Progenitor cell of endocrine pancreas (in vitro differentiated cells): ENCODE data around the gene ATP2A1. TPM values are rescaled to one million over a fixed set of nuclear protein-coding genes. Genes with fewer than 3 reads are reported as not detected.

Source experiments
- DNase-seq: peaks from one replicate; pipeline ENCODE4 v3.0.0; 2021; ENCODE audit warnings: low spot score; ENCODE audit not compliant: unreplicated experiment
- H3K27ac Mint-ChIP-seq: 2 replicates; pipeline ENCODE4 v1.8.0; 2021; ENCODE audit warnings: mild to moderate bottlenecking, moderate library complexity, mixed read lengths
- H3K27me3 Mint-ChIP-seq: 2 replicates; pipeline ENCODE4 v1.8.0; 2021; ENCODE audit warnings: mixed read lengths
- H3K36me3 Mint-ChIP-seq: 2 replicates; pipeline ENCODE4 v1.8.0; 2022; ENCODE audit warnings: mixed read lengths; ENCODE audit not compliant: insufficient read depth
- H3K4me1 Mint-ChIP-seq: 2 replicates; pipeline ENCODE4 v1.8.0; 2021; ENCODE audit warnings: low read depth, mixed read lengths
- H3K4me3 Mint-ChIP-seq: 2 replicates; pipeline ENCODE4 v1.8.0; 2021; ENCODE audit warnings: low read depth, mild to moderate bottlenecking, moderate library complexity, mixed read lengths
- H3K9me3 Mint-ChIP-seq: 2 replicates; pipeline ENCODE4 v1.8.0; 2021; ENCODE audit warnings: low read depth, mixed read lengths
- CTCF ChIP-seq: fragments of 200-600 bp; sonication (generic); IDR thresholded peaks from one replicate; pipeline ENCODE4 v1.5.0; 2021; ENCODE audit warnings: antibody characterized with exemption, mild to moderate bottlenecking; ENCODE audit not compliant: unreplicated experiment
- total RNA-seq: library from RNA; stranded (reverse); gene quantifications from 2 replicates; pipeline ENCODE4 v1.2.1, GENCODE V29; 2021

Gene ATP2A1
- total RNA-seq, 1 donor from 2014 or later: 3.0 TPM

GRCh38 chr16:28835864-28836760, 42.2 kb upstream of the ATP2A1 start:
- TF ChIP-seq CTCF: no peak
- H3K27me3 Mint-ChIP-seq: no peaks in the 10 kb centered on the region
- no peak overlapping the region for H3K27ac Mint-ChIP-seq
- no peaks in the 10 kb centered on the region for H3K9me3 Mint-ChIP-seq
- DNase-seq: no peak
- H3K4me1 Mint-ChIP-seq: no peaks in the 10 kb centered on the region
- no peak overlapping the region for H3K4me3 Mint-ChIP-seq
- peaks cover 33% of the 10 kb centered on the region for H3K36me3 Mint-ChIP-seq

DNA sequence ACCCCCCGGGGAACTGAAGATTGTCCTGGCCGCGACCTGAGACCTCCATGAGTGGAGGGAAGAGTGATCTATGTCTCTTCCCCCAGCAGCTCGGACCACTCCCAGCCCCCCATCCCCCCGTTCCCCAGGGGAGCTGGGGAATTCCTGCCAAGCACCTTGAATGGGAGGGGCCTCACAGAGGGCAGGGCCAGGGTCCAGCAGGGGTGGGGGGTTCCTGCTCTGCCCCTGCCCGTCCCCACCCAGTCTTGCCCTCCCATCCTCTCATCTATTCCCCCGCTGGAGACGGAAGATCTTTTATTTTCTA, 41.6 kb upstream of the ATP2A1 start:
- no peak overlapping the region for H3K27ac Mint-ChIP-seq
- H3K9me3 Mint-ChIP-seq: no peaks in the 10 kb centered on the region
- no peaks in the 10 kb centered on the region for H3K4me1 Mint-ChIP-seq
- TF ChIP-seq CTCF: no peak
- no peak overlapping the region for H3K4me3 Mint-ChIP-seq
- no peaks in the 10 kb centered on the region for H3K27me3 Mint-ChIP-seq
- no peak for DNase-seq
- peaks cover 35% of the 10 kb centered on the region for H3K36me3 Mint-ChIP-seq

DNA sequence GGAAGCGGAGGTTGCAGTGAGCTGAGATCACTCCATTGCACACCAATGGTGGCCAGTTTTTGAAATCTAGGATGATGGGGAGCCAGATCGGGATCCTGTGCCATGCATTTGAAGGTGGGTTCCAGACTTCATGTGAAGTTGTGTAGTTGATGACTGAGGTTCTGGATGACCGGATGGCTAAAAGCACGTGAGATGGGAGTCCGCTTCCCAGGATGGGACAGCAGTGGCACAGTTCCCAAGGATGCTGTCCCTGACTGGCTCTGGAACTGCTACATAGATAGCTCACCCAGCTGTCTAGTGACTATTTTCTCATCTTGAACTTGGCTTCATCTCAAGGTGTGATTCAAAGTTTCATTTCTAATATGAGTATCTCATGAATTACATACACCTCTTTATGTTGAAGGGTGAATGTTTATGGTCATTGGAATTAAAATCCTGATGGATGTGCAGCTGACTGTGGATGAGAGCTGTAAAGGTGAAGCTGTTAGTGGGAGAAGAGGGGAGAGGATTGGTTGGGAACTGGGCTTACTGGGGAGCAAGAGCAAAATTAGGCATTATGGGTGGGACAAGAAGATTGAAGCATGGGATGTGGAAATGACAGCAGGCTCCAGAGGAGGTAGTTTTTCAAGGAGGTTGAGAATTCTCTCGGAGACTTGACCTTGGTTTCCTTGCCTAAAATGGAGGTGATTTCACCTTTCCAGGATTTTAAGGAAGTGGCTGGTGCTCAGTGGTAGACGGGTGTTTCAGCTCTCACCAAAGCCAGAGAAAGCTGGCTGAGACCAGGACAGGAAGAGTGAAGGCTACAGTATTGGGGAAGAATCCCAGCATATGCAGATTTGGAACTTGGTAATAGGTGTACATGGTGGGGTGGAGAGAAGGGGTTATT, 40.4 kb upstream of the ATP2A1 start:
- Mint-ChIP-seq H3K4me1 (no peaks in the 10 kb centered on the region), H3K4me3 (no peak overlapping the region), H3K9me3 (no peaks in the 10 kb centered on the region), H3K36me3 (peaks cover 28% of the 10 kb centered on the region), H3K27ac (peak overlapping the region; percentile 15), H3K27me3 (no peaks in the 10 kb centered on the region)
- TF ChIP-seq CTCF: no peak
- DNase-seq: no peak

GRCh38 chr16:28838558-28838918, 39.8 kb upstream of the ATP2A1 start:
- no peaks in the 10 kb centered on the region for H3K9me3 Mint-ChIP-seq
- no peaks in the 10 kb centered on the region for H3K4me1 Mint-ChIP-seq
- no peaks in the 10 kb centered on the region for H3K27me3 Mint-ChIP-seq
- no peak overlapping the region for H3K27ac Mint-ChIP-seq
- peaks cover 26% of the 10 kb centered on the region for H3K36me3 Mint-ChIP-seq
- no peak for DNase-seq
- H3K4me3 Mint-ChIP-seq: no peak overlapping the region
- TF ChIP-seq CTCF: no peak

GRCh38 chr16:28839004-28839639, 39.2 kb upstream of the ATP2A1 start:
- Mint-ChIP-seq H3K36me3 (peaks cover 23% of the 10 kb centered on the region), H3K27ac (peak overlapping the region; percentile 56), H3K4me3 (no peak overlapping the region), H3K9me3 (no peaks in the 10 kb centered on the region), H3K4me1 (no peaks in the 10 kb centered on the region), H3K27me3 (no peaks in the 10 kb centered on the region)
- TF ChIP-seq CTCF: no peak
- DNase-seq: no peak
